Measurements from ENCODE around the gene LHFPL2.

The LHFPL2 gene

GRCh38 chr5:78552729-78553342 lies 95.7 kb downstream of the LHFPL2 start:
- no peak for TF ChIP-seq CTCF (IDR thresholded peaks at IDR 0.05; ENCODE audit: low read depth, low read length)
- no peak overlapping the region for H3K4me3 ChIP-seq (ENCODE audit: low read depth, low read length)

- H3K4me3 ChIP-seq (ENCODE audit: low read depth, low read length): no peak overlapping the region
Measured at GRCh38 chr5:78550891-78551290, 97.7 kb downstream of the LHFPL2 start.

GRCh38 chr5:78549043-78549442 lies 99.5 kb downstream of the LHFPL2 start:
- no peak overlapping the region for H3K4me3 ChIP-seq (ENCODE audit: low read depth, low read length)
- no peak for TF ChIP-seq CTCF (IDR thresholded peaks at IDR 0.05; ENCODE audit: low read depth, low read length)

More at GRCh38 chr5:78550891-78551290, 97.7 kb downstream of the LHFPL2 start:
- no peak for TF ChIP-seq CTCF (IDR thresholded peaks at IDR 0.05; ENCODE audit: low read depth, low read length)

GRCh38 chr5:78547731-78548615 lies 100.6 kb downstream of the LHFPL2 start:
- no peak overlapping the region for H3K4me3 ChIP-seq (ENCODE audit: low read depth, low read length)

GRCh38 chr5:78547183-78547582 lies 101.4 kb downstream of the LHFPL2 start:
- H3K4me3 ChIP-seq (ENCODE audit: low read depth, low read length): no peak overlapping the region
- no peak for TF ChIP-seq CTCF (IDR thresholded peaks at IDR 0.05; ENCODE audit: low read depth, low read length)

More at GRCh38 chr5:78547731-78548615, 100.6 kb downstream of the LHFPL2 start:
- TF ChIP-seq CTCF (IDR thresholded peaks at IDR 0.05; ENCODE audit: low read depth, low read length): no peak

GRCh38 chr5:78546276-78546996 lies 102.1 kb downstream of the LHFPL2 start:
- no peak for TF ChIP-seq CTCF (IDR thresholded peaks at IDR 0.05; ENCODE audit: low read depth, low read length)
- no peak overlapping the region for H3K4me3 ChIP-seq (ENCODE audit: low read depth, low read length)

Data from WI38 (cell line).